Jurkat, Clone E6-1 (cell line): Measurements from ENCODE around the gene LYRM4.
A peak's percentile ranks its signal among the peaks of the same experiment; 100 is the strongest.

Experiments
- DNase-seq: peaks from one replicate; pipeline ENCODE4 v3.0.0-alpha.2; 2011; ENCODE audit warnings: low read depth, low spot score
- H3K4me3 ChIP-seq: 2 replicates; pipeline ENCODE4 v1.5.1; 2011; ENCODE audit warnings: mild to moderate bottlenecking, low read length, control low read depth, moderate library complexity

Gene LYRM4

GRCh38 chr6:5157621-5158138 lies 103.1 kb downstream of the LYRM4 start:
- no peak for DNase-seq
- H3K4me3 ChIP-seq: no peak overlapping the region

GRCh38 chr6:5156627-5157026 lies 104.1 kb downstream of the LYRM4 start:
- DNase-seq: no peak

GRCh38 chr6:5155906-5156305 lies 104.8 kb downstream of the LYRM4 start:
- DNase-seq: no peak
- no peak overlapping the region for H3K4me3 ChIP-seq

More at GRCh38 chr6:5156627-5157026, 104.1 kb downstream of the LYRM4 start:
- no peak overlapping the region for H3K4me3 ChIP-seq

- H3K4me3 ChIP-seq: no peak overlapping the region
- DNase-seq: no peak
Observed at GRCh38 chr6:5153186-5153585, 107.6 kb downstream of the LYRM4 start.

- no peak for DNase-seq
- no peak overlapping the region for H3K4me3 ChIP-seq
Observed at GRCh38 chr6:5152460-5152859, 108.3 kb downstream of the LYRM4 start.

GRCh38 chr6:5151955-5152401 lies 108.8 kb downstream of the LYRM4 start:
- no peak overlapping the region for H3K4me3 ChIP-seq
- no peak for DNase-seq

- H3K4me3 ChIP-seq: no peak overlapping the region
- DNase-seq: no peak
Observed at GRCh38 chr6:5151360-5151954, 109.3 kb downstream of the LYRM4 start.

- no peak for DNase-seq
- H3K4me3 ChIP-seq: no peak overlapping the region
Observed at GRCh38 chr6:5150551-5151075, 110.1 kb downstream of the LYRM4 start.

GRCh38 chr6:5149891-5150290 lies 110.9 kb downstream of the LYRM4 start:
- no peak overlapping the region for H3K4me3 ChIP-seq
- DNase-seq: no peak

GRCh38 chr6:5149159-5149704 lies 111.5 kb downstream of the LYRM4 start:
- no peak overlapping the region for H3K4me3 ChIP-seq
- no peak for DNase-seq

GRCh38 chr6:5146398-5146797 lies 114.4 kb downstream of the LYRM4 start:
- DNase-seq: no peak
- no peak overlapping the region for H3K4me3 ChIP-seq

- DNase-seq: peak; percentile 72
- H3K4me3 ChIP-seq: no peak overlapping the region
Observed at GRCh38 chr6:5143634-5144311, 117.0 kb downstream of the LYRM4 start.

GRCh38 chr6:5142915-5143314 lies 117.8 kb downstream of the LYRM4 start:
- no peak for DNase-seq
- no peak overlapping the region for H3K4me3 ChIP-seq

GRCh38 chr6:5142131-5142530 lies 118.6 kb downstream of the LYRM4 start:
- DNase-seq: no peak
- H3K4me3 ChIP-seq: no peak overlapping the region

GRCh38 chr6:5141046-5141445 lies 119.7 kb downstream of the LYRM4 start:
- H3K4me3 ChIP-seq: no peak overlapping the region
- no peak for DNase-seq

GRCh38 chr6:5139828-5140771 lies 120.7 kb downstream of the LYRM4 start:
- DNase-seq: no peak
- H3K4me3 ChIP-seq: no peak overlapping the region

- H3K4me3 ChIP-seq: no peak overlapping the region
- no peak for DNase-seq
Observed at GRCh38 chr6:5138995-5139827, 121.5 kb downstream of the LYRM4 start.

- no peak overlapping the region for H3K4me3 ChIP-seq
Observed at GRCh38 chr6:5136851-5137250, 123.9 kb downstream of the LYRM4 start.

More at GRCh38 chr6:5136851-5137250, 123.9 kb downstream of the LYRM4 start:
- no peak for DNase-seq
